ENCODE data around the gene PRPF4. TPM values are rescaled to one million over a fixed set of nuclear protein-coding genes. Genes with fewer than 3 reads are reported as not detected.

PRPF4 gene
- total RNA-seq, 1 experiment from 2014 or later = 32.4 TPM

GRCh38 chr9:113258282-113258681 lies 17.2 kb upstream of the PRPF4 start:
- no peaks in the 10 kb centered on the region for H3K27me3 Mint-ChIP-seq (ENCODE audit: low read depth)
- H3K27ac Mint-ChIP-seq = no peak overlapping the region
- no peak for TF ChIP-seq ZNF219 (CRISPR knock-in tag; IDR thresholded peaks at IDR 0.05; ENCODE audit: borderline replicate concordance)
- TF ChIP-seq ATF6 (CRISPR knock-in tag; IDR thresholded peaks at IDR 0.05) = no peak
- TF ChIP-seq ZNF425 (CRISPR knock-in tag; conservative IDR thresholded peaks at IDR 0.05) = no peak
- TF ChIP-seq FOXP1 (CRISPR knock-in tag; IDR thresholded peaks at IDR 0.05; ENCODE audit: borderline replicate concordance) = no peak
- TF ChIP-seq IRF2 (CRISPR knock-in tag; IDR thresholded peaks at IDR 0.05; ENCODE audit: borderline replicate concordance, low read depth) = no peak
- no peak for TF ChIP-seq SOX15 (CRISPR knock-in tag; IDR thresholded peaks at IDR 0.05)
- no peak for TF ChIP-seq JUN (CRISPR knock-in tag; IDR thresholded peaks at IDR 0.05)
- no peak for TF ChIP-seq CTCF (IDR thresholded peaks at IDR 0.05)
- TF ChIP-seq ERG (CRISPR knock-in tag; IDR thresholded peaks at IDR 0.05) = no peak
- CTCF ChIA-PET = no interaction called here
- H3K4me1 Mint-ChIP-seq = no peaks in the 10 kb centered on the region
- POLR2A ChIA-PET = no interaction called here
- no peak overlapping the region for H3K4me3 Mint-ChIP-seq
- ATAC-seq = no peak
- H3K36me3 Mint-ChIP-seq = peaks cover 32% of the 10 kb centered on the region
- no peak for DNase-seq (ENCODE audit: low spot score)
- no peaks in the 10 kb centered on the region for H3K9me3 Mint-ChIP-seq

GRCh38 chr9:113261917-113262671 lies 13.4 kb upstream of the PRPF4 start:
- no peaks in the 10 kb centered on the region for H3K9me3 Mint-ChIP-seq
- H3K36me3 Mint-ChIP-seq = peaks cover 32% of the 10 kb centered on the region
- ChIA-PET POLR2A (no interaction called here), CTCF (interaction anchor here (1.0 to 1.4 kb wide), 2 partner anchors 13 to 111 kb away, joined by 3 to 5 read pairs; partner anchors contain the start of genes CDC26, PRPF4 and SLC31A2)
- H3K4me1 Mint-ChIP-seq = no peaks in the 10 kb centered on the region
- no peak for ATAC-seq
- no peaks in the 10 kb centered on the region for H3K27me3 Mint-ChIP-seq (ENCODE audit: low read depth)
- no peak for TF ChIP-seq OVOL2 (CRISPR knock-in tag; IDR thresholded peaks at IDR 0.05; ENCODE audit: borderline replicate concordance)
- no peak for TF ChIP-seq SP1 (CRISPR knock-in tag; conservative IDR thresholded peaks at IDR 0.05)
- no peak for TF ChIP-seq KAT7 (CRISPR knock-in tag; IDR thresholded peaks at IDR 0.05; ENCODE audit: borderline replicate concordance)
- no peak for TF ChIP-seq CREM (CRISPR knock-in tag; IDR thresholded peaks at IDR 0.05)
- TF ChIP-seq FOXK1 (CRISPR knock-in tag; IDR thresholded peaks at IDR 0.05) = no peak
- no peak for TF ChIP-seq GTF2I (CRISPR knock-in tag; conservative IDR thresholded peaks at IDR 0.05)
- no peak overlapping the region for H3K4me3 Mint-ChIP-seq
- DNase-seq (ENCODE audit: low spot score) = no peak
- no peak overlapping the region for H3K27ac Mint-ChIP-seq

GRCh38 chr9:113266174-113266573 lies 9.3 kb upstream of the PRPF4 start:
- ChIA-PET POLR2A (no interaction called here), CTCF (no interaction called here)
- no peaks in the 10 kb centered on the region for H3K9me3 Mint-ChIP-seq
- peaks cover 31% of the 10 kb centered on the region for H3K36me3 Mint-ChIP-seq
- ATAC-seq = no peak
- H3K27me3 Mint-ChIP-seq (ENCODE audit: low read depth) = no peaks in the 10 kb centered on the region
- no peaks in the 10 kb centered on the region for H3K4me1 Mint-ChIP-seq
- no peak overlapping the region for H3K27ac Mint-ChIP-seq
- H3K4me3 Mint-ChIP-seq = no peak overlapping the region
- DNase-seq (ENCODE audit: low spot score) = no peak
- TF ChIP-seq PREB (CRISPR knock-in tag; IDR thresholded peaks at IDR 0.05; ENCODE audit: borderline replicate concordance) (no peak), ZNF138 (CRISPR knock-in tag; conservative IDR thresholded peaks at IDR 0.05) (no peak), FOXJ3 (CRISPR knock-in tag; IDR thresholded peaks at IDR 0.05; ENCODE audit: borderline replicate concordance) (no peak), PRDM15 (CRISPR knock-in tag; IDR thresholded peaks at IDR 0.05) (no peak), ZMAT4 (CRISPR knock-in tag; IDR thresholded peaks at IDR 0.05) (no peak)

Measured in WTC11 (cell line).